HG03439 (cell line): ENCODE measurements around the gene MYO15B.
"Not testable (repeated sequence)": the region's sequence is repeated elsewhere in the genome, so short reads cannot be mapped to it uniquely, and the experiment has no call there.

Experiments
- ATAC-seq: cut with Tn5 transposase; IDR thresholded peaks from one replicate; pipeline ENCODE4 v1.9.1; 2021; ENCODE audit warnings: mild to moderate bottlenecking, moderate library complexity; ENCODE audit not compliant: unreplicated experiment

MYO15B gene

GRCh38 chr17:75575197-75575596, 12.4 kb upstream of the MYO15B start:
- no peak for ATAC-seq

DNA sequence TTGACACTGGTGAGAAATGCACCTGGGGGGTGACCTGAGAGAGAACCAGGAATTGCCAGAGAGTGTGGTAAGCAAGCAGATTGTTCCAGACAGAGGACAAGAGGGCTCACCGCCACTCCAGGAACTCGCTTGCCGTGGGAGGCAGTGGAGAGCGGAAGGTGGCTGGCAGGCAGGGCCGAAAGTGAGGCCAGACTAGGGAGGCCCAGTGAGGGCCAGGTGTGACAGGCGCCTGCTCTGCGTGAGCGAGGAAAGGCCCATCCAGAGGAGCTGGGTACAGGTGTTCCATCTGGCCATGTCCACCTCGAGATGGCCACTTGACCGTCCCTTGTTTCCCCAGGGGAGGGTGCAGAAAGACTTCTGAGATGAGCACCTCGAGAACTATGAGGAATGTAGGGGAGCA, 11.9 kb upstream of the MYO15B start:
- no peak for ATAC-seq

GRCh38 chr17:75576661-75577060, 10.9 kb upstream of the MYO15B start:
- no peak for ATAC-seq

- not testable (repeated sequence) for ATAC-seq
Observed at GRCh38 chr17:75581121-75581725, 6.4 kb upstream of the MYO15B start.

GRCh38 chr17:75583197-75583596, 4.4 kb upstream of the MYO15B start:
- not testable (repeated sequence) for ATAC-seq

DNA sequence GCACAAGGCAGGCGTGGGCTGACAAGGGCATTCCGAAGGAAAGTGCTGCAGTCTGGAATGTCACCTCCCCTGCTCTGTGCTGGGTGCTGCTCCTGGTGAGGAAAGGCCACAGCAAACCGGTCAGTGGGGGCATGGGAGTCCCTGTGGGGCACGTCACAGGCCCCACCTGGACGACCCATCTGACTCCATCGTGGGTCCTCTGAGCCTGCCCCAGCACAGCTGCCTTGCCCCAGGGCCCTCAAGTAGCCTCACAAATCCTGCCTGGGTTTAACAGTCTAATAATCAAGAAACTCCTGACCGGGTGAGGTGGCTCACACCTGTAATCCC, 2.8 kb upstream of the MYO15B start:
- no peak for ATAC-seq

GRCh38 chr17:75588596-75589011, 1.0 kb downstream of the MYO15B start:
- no peak for ATAC-seq

GRCh38 chr17:75589012-75589918, 1.7 kb downstream of the MYO15B start:
- no peak for ATAC-seq

GRCh38 chr17:75589919-75590303, 2.3 kb downstream of the MYO15B start:
- ATAC-seq = no peak

DNA sequence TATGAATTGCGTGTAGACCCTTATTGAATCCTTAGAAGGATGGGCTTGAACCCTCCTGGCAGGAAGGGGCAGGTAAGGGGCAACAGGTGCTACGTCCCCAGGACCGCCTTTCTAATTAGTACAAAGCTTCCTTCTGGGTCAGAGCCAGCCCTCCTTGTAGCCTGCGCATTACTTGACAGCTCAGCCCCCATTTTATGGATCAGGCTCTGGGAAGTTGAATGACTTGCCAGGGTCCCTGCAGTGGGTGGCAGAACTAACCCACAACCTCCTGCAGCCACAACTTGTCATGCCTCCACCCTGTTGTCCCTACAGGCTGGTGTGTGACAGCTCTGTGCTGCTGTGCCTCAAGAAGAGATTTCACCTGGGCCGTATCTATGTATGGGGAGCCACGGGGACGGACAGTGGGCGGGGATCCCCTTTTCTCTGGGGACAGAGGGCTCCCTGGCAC, 2.7 kb downstream of the MYO15B start:
- ATAC-seq = no peak

DNA sequence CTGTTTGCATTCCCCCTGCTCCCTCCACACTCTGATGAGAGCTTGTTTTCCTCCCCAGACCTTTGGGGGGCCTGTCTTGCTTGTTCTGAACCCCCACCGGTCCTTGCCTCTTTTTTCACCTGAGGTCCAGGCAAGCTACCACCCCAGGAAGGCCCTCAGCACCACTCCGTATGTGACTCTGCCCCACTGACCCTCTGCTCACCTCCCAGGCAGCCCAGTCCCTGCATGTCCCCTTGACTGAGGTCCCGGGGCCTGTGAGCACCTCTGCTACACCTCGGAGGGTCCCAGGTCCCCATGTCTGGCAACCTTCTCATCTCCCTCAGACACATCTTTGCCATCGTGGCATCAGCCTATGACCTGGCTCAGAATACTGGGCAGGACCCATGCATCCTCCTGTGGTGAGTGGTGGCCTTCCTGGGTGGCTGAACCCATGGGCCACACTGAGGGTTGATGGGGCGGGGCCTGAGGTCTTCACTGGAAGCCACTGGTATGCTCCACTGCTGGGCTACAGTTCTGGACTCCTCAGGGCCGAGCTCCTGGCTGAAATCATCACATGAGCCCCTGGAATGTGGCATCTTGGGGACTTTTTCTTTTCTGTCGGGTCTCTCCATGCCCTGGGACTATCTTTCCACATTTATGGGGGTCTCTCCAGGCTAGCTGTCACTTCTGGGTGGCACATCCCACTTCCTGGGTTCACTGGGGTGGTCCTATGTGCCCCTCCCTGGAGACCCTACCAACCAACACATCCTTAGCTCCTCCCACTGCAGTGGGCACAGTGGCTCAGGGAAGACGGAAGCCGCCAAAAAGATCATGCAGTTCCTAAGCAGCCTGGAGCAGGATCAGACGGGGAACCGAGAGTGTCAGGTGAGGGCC, 3.5 kb downstream of the MYO15B start:
- ATAC-seq = no peak

GRCh38 chr17:75591722-75592302, 4.2 kb downstream of the MYO15B start:
- ATAC-seq = no peak

DNA sequence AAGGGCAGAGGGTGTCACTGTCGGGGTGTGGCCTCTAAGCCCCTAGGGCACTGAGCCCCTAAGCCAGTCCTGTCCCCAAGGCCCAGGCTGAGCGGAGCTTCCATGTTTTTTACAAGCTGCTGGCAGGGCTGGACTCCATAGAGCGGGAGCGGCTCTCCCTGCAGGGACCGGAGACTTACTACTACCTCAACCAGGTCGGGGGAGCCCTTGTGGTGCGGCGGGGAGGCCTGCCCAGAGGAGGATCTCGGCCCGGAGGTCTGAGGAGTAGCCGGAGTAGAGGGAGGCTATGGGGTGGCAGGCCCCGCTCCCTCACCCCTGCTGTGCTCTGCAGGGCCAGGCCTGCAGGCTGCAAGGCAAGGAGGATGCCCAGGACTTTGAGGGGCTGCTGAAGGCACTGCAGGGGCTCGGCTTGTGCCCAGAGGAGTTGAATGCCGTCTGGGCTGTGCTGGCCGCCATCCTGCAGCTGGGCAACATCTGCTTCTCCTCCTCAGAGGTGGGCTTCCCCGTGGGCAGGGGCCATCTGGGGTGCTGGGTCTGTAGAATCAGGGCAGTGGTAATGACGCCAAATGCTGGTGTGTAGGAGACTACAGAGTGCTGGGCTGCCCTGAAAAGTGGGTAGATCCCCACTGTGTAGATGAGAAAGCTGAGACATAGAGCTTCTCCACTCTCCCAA, 4.9 kb downstream of the MYO15B start:
- no peak for ATAC-seq

GRCh38 chr17:75593430-75593829, 5.8 kb downstream of the MYO15B start:
- not testable (repeated sequence) for ATAC-seq

GRCh38 chr17:75594499-75595283, 7.1 kb downstream of the MYO15B start:
- no peak for ATAC-seq

GRCh38 chr17:75595284-75595919, 7.8 kb downstream of the MYO15B start:
- ATAC-seq = no peak

- ATAC-seq = no peak
Observed at GRCh38 chr17:75595920-75596313, 8.3 kb downstream of the MYO15B start.

- no peak for ATAC-seq
Observed at GRCh38 chr17:75596320-75597087, 8.9 kb downstream of the MYO15B start.
